ENCODE data around the gene SLC35F6. TPM values are rescaled to one million over a fixed set of nuclear protein-coding genes. Genes with fewer than 3 reads are reported as not detected.

Gene SLC35F6
- total and polyA plus RNA-seq, 4 donors: 11.4 to 30.7 (median 19.0) TPM

DNA sequence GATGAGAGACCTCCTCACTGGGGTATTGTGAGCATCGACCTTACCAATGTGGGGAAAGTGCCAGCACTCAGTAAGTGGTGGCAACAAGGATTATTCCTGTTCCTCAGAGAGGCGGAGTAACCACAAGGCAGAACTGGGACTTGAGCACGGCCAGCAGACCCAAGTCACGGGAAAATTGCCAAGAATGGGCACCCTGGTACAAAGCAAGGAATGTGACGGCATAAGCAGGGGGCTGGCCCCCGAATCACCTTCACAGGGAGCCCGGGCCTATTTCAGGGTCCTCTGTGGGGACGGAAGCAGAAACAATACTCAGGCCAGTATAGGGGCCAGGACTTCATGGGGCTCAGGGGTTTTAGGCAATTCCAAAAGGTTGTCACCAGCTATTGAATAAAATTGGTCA lies 47.2 kb downstream of the SLC35F6 start:
- TF ChIP-seq SP1 (IDR thresholded peaks at IDR 0.05): no peak
- TF ChIP-seq FOXA2 (IDR thresholded peaks at IDR 0.05): no peak
- TF ChIP-seq JUND (IDR thresholded peaks at IDR 0.05): no peak
- TF ChIP-seq, protein P1, sequence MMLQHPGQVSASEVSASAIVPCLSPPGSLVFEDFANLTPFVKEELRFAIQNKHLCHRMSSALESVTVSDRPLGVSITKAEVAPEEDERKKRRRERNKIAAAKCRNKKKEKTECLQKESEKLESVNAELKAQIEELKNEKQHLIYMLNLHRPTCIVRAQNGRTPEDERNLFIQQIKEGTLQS (IDR thresholded peaks at IDR 0.05): no peak
- TF ChIP-seq RAD21 (IDR thresholded peaks at IDR 0.05): no peak
- TF ChIP-seq, protein P2, sequence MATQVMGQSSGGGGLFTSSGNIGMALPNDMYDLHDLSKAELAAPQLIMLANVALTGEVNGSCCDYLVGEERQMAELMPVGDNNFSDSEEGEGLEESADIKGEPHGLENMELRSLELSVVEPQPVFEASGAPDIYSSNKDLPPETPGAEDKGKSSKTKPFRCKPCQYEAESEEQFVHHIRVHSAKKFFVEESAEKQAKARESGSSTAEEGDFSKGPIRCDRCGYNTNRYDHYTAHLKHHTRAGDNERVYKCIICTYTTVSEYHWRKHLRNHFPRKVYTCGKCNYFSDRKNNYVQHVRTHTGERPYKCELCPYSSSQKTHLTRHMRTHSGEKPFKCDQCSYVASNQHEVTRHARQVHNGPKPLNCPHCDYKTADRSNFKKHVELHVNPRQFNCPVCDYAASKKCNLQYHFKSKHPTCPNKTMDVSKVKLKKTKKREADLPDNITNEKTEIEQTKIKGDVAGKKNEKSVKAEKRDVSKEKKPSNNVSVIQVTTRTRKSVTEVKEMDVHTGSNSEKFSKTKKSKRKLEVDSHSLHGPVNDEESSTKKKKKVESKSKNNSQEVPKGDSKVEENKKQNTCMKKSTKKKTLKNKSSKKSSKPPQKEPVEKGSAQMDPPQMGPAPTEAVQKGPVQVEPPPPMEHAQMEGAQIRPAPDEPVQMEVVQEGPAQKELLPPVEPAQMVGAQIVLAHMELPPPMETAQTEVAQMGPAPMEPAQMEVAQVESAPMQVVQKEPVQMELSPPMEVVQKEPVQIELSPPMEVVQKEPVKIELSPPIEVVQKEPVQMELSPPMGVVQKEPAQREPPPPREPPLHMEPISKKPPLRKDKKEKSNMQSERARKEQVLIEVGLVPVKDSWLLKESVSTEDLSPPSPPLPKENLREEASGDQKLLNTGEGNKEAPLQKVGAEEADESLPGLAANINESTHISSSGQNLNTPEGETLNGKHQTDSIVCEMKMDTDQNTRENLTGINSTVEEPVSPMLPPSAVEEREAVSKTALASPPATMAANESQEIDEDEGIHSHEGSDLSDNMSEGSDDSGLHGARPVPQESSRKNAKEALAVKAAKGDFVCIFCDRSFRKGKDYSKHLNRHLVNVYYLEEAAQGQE (IDR thresholded peaks at IDR 0.05): no peak
- no peak for TF ChIP-seq RXRA (IDR thresholded peaks at IDR 0.05)
- TF ChIP-seq NR2F2 (IDR thresholded peaks at IDR 0.05): no peak
- no peak for TF ChIP-seq TAF1 (conservative IDR thresholded peaks at IDR 0.05)
- TF ChIP-seq, protein P3, sequence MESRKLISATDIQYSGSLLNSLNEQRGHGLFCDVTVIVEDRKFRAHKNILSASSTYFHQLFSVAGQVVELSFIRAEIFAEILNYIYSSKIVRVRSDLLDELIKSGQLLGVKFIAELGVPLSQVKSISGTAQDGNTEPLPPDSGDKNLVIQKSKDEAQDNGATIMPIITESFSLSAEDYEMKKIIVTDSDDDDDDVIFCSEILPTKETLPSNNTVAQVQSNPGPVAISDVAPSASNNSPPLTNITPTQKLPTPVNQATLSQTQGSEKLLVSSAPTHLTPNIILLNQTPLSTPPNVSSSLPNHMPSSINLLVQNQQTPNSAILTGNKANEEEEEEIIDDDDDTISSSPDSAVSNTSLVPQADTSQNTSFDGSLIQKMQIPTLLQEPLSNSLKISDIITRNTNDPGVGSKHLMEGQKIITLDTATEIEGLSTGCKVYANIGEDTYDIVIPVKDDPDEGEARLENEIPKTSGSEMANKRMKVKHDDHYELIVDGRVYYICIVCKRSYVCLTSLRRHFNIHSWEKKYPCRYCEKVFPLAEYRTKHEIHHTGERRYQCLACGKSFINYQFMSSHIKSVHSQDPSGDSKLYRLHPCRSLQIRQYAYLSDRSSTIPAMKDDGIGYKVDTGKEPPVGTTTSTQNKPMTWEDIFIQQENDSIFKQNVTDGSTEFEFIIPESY (IDR thresholded peaks at IDR 0.05): no peak
- TF ChIP-seq GABPA (IDR thresholded peaks at IDR 0.05 in 1 of 2, conservative IDR thresholded peaks at IDR 0.05 in 1 of 2): no peak
- no peak for TF ChIP-seq HNF4G (IDR thresholded peaks at IDR 0.05)
- TF ChIP-seq EGR1 (IDR thresholded peaks at IDR 0.05; ENCODE audit: low read depth in 2 of 2): no peak
- TF ChIP-seq HNF4A (conservative IDR thresholded peaks at IDR 0.05): no peak
- TF ChIP-seq YY1 (IDR thresholded peaks at IDR 0.05): no peak
- TF ChIP-seq, protein P4, sequence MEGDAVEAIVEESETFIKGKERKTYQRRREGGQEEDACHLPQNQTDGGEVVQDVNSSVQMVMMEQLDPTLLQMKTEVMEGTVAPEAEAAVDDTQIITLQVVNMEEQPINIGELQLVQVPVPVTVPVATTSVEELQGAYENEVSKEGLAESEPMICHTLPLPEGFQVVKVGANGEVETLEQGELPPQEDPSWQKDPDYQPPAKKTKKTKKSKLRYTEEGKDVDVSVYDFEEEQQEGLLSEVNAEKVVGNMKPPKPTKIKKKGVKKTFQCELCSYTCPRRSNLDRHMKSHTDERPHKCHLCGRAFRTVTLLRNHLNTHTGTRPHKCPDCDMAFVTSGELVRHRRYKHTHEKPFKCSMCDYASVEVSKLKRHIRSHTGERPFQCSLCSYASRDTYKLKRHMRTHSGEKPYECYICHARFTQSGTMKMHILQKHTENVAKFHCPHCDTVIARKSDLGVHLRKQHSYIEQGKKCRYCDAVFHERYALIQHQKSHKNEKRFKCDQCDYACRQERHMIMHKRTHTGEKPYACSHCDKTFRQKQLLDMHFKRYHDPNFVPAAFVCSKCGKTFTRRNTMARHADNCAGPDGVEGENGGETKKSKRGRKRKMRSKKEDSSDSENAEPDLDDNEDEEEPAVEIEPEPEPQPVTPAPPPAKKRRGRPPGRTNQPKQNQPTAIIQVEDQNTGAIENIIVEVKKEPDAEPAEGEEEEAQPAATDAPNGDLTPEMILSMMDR (IDR thresholded peaks at IDR 0.05; ENCODE audit: low read depth, low read length, missing input control): no peak
- TF ChIP-seq, protein P5, sequence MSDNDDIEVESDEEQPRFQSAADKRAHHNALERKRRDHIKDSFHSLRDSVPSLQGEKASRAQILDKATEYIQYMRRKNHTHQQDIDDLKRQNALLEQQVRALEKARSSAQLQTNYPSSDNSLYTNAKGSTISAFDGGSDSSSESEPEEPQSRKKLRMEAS (IDR thresholded peaks at IDR 0.05): no peak
- TF ChIP-seq FOXA1 (IDR thresholded peaks at IDR 0.05): no peak
- no peak overlapping the region for H3K4me3 ChIP-seq (ENCODE audit: low read depth in 1 of 3, low read length in 3 of 3)
- DNase-seq (ENCODE audit: low spot score): no peak
- peaks cover 0 to 4% (median 0%) of the 10 kb centered on the region in 4 donors for H3K27me3 ChIP-seq (ENCODE audit: control insufficient read depth in 4 of 4, insufficient read depth in 4 of 4, low read length in 3 of 4)
- H3K27ac ChIP-seq (ENCODE audit: low read depth in 1 of 2, low read length in 2 of 2): no peak overlapping the region
- H3K4me1 ChIP-seq (ENCODE audit: control insufficient read depth in 4 of 4, insufficient read depth in 4 of 4, low read length in 3 of 4): no peaks in the 10 kb centered on the region
- H3K9me3 ChIP-seq (ENCODE audit: control insufficient read depth in 4 of 4, low read length in 3 of 4): no peaks in the 10 kb centered on the region
- H3K9ac ChIP-seq (ENCODE audit: low read depth in 1 of 2, low read length in 2 of 2): no peak overlapping the region
- 79% methylated on average over 8 of the region's 8 CpGs for WGBS
- no peaks in the 10 kb centered on the region for H3K36me3 ChIP-seq (ENCODE audit: control insufficient read depth in 4 of 4, insufficient read depth in 3 of 4, low read depth in 1 of 4, low read length in 3 of 4)
